ENCODE data around the gene WDR70.
"Not testable (repeated sequence)": the region's sequence is repeated elsewhere in the genome, so short reads cannot be mapped to it uniquely, and the experiment has no call there.

WDR70 gene

DNA sequence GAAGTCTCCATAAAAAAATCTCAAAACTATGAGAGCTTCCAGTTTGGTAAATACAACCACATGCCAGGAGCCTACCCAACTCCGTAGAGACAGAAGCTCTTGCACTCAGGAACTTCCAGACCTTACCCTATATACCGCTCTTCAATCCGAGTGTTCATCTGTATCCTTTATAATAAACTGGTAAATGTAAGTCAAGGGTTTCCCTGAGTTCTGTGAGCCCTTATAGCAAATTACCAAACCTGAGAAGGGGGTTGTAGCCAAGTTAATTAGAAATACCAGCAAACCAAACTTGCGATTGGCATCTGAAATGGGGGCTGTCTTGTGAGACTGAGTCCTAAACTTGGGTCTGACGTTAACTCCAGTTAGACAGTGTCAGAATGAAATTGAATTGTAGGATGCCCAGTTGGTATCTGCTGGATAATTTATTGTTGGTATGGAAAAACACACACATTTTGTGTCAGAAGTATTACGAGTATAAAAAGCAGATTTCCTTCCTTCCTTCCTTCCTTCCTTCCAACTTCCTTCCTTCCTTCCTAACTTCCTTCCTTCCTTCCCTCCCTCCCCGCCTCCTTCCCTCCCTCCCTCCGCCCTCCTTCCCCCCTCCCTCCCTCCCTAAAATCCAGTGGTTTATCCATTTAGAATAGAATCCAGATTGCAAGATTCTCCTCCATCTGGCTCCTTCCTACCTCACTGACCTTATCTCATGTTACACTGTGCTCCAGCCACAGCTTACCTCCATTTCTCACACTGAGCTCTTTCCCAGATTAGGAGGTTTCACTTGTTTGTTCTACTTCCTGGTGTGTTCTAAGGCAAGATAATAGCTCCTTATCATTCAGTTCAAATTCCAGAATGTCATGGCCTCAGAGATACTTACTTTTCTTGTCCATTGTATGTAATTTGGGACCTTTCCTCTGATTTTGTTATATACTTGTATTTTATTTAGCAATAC is 196.7 kb downstream of the WDR70 start:
- no peak for DNase-seq

DNA sequence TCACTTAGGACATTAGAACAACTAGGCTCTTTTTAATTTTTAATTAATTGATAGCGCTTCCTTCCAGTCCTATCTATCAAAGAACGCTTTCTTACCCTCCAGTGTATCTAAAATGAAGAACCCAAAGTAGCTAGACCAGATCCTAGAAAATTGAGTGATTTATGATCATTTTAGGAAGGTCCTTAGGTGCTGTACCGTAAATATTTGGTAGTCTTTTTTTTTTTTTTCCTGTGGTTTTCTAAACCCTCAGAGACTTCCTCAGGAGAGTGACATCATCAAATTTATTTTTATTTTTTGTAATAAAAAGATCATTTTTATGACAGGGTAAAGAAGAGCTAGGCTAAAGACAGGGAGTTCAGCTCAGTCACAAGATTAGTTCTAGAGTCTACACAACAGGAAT is 197.4 kb downstream of the WDR70 start:
- DNase-seq = no peak

DNA sequence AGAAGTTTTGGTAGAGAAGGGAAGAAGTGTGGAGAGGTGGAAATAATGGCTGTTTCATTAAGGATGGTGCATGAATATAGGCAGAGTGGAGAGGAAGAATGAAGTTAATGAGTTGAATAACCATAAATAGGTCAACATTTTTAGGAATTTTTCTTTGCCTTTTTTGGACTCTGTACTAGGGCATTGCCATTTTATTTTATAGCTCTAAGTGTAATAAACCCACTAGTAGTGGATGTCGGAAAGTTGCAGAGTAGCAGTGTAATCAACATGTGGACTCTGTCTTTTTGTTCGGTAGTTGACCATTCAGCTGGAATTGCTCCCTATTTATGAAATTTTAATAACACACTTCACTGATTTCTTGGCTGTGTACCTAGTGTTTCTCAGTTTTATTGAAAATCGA is 199.1 kb downstream of the WDR70 start:
- DNase-seq = no peak

DNA sequence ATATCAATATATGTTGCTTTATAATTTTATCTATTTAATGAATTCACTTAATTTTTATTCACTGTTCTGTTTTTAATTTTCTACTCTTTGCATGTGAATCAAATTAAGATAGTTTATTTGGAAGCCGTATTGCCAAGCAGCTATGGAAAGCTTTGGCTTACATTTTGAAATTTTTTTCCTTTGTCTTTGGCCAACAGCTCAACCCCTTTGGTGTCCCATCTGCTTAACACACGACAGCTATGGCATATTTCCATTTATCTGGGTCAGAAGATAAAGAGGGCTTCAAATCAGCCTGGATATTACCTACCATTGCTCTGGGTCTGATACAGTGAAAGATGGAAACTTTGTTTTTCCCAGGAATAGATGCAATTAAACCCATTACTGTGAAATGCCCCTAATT is 201.0 kb downstream of the WDR70 start:
- DNase-seq = peak; percentile 20 to 89

DNA sequence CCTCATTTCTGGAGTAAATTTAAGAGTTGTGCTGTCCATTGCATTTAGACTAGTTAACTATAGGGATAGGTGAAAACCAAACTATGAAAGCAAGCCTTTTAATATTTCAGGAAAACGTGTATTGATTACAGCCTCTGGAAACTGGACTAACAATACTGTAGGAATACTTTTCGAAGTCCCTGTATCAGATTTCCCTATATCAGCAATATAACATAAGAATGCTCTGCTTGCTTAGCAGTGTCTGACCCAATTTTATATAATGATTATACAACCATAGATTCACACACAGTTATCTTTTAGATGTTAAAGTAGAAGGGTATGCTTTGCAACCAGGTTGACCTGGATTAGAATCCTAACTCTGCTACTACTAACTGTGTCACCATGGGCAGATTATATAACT is 203.1 kb downstream of the WDR70 start:
- DNase-seq = no peak

DNA sequence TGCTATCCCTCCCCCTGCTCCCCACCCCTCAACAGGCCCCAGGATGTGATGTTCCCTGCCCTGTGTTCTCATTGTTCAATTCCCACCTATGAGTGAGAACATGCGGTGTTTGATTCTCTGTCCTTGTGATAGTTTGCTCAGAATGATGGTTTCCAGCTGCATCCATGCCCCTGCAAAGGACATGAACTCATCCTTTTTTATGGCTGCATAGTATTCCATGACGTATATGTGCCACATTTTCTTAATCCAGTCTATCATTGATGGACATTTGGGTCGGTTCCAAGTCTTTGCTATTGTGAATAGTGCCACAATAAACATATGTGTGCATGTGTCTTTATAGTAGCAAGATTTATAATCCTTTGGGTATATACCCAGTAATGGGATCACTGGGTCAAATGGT is 214.2 kb downstream of the WDR70 start:
- DNase-seq = not testable (repeated sequence)

DNA sequence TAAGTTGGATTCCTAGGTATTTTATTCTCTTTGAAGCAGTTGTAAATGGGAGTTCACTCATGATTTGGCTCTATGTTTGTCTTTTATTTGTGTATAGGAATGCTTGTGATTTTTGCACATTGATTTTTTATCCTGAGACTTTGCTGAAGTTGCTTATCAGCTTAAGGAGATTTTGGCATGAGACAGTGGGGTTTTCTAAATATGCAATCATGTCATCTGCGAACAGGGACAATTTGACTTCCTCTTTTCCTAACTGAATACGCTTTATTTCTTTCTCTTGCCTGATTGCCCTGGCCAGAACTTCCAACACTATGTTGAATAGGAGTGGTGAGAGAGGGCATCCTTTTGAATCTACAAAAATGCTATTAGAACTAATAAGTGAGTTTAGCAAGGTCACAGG is 215.7 kb downstream of the WDR70 start:
- not testable (repeated sequence) for DNase-seq

DNA sequence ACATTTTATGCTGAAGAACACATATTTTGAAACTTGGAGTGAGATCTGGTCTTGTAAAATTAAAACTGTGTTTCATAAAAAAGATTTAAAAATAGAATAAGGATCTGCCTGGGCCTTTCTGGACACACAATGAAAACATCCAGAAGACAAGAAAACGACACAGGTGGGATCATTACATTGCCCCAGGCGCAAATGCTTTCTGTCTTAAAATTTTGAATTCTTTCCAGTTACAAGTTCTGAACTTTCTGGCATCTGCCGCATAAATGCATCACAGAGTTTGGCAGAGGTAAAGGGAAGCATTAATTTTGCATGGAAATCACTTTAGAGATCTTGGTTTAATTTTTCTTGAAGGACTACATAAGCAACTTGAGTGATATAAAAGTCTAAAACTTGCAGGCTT is 219.6 kb downstream of the WDR70 start:
- no peak for DNase-seq

DNA sequence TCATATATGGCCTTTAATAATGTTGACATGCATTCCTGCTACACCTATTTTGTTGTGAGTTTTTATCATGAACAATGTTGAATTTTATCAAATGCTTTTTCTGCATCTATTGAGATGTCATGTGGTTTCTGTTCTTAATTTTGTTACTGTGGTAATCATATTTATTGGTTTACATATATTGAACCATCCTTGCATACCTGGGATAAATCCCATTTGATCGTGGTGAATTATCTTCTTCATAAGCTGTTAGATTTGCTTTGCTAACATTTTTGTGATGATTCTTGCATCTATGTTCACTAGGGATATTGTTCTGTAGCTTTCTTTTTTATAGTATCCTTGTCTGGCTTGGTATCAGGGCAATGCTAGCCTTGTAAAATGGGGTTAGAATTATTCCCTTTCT is 222.0 kb downstream of the WDR70 start:
- no peak for DNase-seq

DNA sequence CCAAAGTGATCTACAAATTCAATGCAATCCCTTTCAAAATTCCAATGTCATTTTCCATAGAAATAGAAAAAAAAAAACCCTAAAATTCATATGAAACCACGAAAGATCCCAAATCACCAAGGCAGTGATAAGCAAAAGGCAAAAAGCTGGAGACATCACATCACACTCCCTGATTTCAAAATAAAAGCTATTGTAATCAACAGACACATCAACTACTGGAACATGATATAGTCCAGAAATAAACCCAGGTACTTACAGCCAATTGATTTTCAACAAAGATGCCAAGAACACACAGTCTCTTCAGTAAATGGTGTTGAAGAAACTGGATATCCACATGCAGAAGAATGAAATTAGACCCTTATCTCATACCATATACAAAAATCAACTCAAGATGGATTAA is 224.0 kb downstream of the WDR70 start:
- no peak for DNase-seq

DNA sequence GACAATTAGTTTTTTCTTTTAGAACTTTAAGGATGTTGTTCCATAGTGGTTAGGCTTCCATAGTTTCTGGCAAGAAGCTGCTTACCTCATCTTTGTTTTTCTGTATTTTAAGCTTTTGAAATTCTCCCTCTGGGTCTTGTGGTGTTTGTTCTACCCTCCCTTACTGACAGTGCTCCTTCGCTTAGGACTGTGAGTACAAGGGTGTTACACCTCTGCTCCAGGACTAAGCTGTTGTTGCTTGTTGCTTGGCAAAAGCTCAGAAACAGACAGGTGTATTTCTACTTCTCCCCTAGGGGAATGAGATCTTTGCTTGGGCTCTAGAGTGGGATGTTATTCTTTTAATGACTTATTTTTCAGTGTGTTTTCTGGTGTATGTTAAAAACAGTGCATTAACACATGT is 225.2 kb downstream of the WDR70 start:
- no peak for DNase-seq

DNA sequence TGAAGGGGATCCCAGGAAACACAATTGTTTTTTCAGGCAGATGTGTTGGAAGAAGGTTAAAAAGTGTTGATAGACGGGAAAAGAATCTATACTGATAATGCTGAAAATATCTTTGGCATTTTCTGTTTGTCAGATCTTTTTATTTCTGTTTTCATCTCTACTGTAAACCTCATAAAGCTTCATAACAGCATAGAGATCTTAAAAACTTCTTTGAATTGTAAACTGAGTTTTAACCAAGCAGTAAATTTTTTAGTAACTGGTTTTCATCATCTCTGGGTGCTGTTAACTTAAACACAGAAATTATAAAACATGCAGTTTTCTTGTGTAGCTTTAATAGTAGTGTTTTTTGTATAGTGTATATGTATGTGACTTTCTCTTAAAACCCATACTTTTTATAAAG is 227.0 kb downstream of the WDR70 start:
- no peak for DNase-seq

DNA sequence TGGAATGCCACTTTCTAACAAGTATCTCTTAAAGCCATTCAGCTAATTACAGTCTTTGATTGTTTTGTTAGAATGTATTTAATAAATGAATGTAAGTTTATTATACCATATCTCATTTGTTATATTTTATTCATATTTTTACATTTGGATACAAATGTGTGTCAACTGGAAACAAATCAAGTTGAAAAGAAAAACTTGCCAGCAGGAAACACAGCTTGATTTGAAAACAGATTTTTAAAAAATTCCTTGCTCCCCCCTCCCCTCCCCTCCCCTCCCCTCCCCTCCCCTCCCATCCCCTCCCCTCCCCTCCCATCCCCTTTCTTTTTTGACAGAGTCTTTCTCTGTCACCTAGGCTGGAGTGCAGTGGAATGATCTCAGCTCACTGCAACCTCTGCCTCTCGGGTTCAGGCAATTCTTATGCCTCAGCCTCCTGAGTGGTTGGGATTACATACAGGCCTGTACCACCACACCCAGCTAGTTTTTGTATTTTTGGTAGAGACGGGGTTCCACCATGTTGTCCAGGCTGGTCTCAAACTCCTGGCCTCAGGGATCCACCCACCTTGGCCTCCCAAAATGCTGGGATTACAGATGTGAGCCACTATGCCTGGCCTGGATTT is 227.6 kb downstream of the WDR70 start:
- DNase-seq = no peak

DNA sequence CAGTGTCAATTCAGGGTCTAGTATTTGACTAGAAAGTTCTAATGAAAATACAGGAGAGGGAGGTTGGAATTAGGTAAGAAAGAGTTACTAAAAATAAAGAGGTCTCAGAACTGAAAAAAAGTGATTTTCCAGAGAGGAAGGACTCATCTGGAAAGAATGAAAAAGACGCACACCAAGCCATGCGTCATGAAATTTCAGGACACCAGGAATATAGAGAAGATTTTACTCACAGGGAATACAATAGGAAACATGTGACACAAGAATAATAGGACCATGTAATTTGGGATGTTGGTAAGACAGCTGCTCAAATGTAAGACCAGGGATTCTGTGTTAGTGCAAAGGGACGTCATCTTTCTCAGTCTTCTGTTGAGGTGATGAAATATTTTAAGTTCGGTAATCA is 236.1 kb downstream of the WDR70 start:
- no peak for DNase-seq

DNA sequence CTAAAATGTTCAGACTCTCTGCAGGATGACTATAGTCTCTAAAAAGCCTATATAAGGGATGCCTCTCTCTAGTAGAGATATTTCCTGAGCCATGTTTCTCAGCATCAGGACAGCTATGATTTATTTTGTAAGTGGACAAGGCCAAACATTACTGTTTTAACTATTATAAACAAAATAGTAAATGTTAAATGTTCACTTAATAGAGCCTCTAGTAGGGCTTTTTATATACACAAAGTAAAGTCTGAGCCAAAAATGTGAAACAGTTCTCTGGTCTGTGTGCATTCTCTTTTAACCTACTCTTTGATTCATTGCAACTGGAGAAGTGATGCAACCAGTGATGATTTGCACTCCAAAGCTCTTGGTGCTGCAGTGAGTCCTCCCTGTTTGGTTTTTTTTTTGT is 240.2 kb downstream of the WDR70 start:
- DNase-seq = no peak

DNA sequence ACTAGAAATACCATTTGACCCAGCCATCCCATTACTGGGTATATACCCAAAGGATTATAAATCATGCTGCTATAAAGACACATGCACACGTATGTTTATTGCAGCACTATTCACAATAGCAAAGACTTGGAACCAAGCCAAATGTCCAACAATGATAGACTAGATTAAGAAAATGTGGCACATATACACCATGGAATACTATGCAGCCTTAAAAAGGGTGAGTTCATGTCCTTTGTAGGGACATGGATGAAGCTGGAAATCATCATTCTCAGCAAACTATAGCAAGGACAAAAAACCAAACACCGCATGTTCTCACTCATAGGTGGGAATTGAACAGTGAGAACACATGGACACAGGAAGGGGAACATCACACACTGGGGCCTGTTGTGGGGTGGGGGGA is 243.2 kb downstream of the WDR70 start:
- DNase-seq = not testable (repeated sequence)

DNA sequence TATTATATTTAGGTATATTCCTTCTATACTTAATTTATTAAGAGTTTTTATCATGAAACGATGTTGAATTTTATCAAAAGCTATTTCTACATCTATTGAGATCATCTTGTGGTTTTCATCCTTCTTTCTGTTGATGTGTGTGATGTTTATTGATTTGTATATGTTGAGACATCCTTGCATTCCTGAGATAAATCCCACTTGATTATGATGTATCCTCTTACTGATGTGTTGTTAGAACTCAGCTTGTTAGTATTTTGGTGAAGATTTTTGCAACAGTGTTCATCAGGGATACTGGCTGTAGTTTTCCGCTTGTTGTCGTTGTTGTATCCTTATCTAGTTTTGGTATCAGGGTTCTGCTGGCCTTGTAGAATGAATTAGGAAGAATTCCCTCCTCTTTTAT is 247.1 kb downstream of the WDR70 start:
- no peak for DNase-seq

DNA sequence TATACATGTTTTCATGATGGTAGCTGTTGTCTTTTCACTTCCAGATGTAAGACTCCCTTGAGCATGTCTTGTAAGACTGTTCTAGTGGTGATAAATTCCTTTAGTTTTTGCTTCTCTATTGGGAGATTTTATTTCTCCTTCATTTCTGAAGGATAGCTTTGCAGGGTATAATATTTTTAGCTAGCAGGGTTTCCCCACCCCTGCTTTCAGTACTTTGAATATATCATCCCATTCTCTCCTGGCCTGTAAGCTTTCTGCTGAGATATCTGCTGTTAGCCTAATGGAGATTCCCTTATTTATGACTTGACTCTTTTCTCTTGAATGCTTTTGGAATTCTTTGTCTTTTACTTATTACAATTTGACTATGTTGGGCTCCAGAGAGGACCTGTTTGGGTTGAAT is 249.8 kb downstream of the WDR70 start:
- DNase-seq = no peak

DNA sequence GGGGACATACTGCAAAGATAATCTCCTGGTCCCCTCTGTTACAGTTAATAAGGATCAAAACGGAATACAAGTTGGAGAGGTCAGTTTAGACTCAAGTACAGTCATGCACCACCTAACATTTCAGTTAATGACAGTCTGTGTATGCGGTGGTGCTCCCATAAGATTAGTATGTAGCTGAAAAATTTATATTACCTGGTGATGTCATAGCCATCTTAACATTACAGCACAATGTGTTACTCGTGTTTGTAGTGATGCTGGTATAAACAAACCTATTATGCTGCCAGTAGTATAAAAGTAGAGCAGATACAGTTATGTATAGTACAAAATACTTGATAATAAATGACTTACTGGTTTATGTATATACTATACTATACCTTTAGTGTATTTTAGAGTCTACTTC is 252.8 kb downstream of the WDR70 start:
- no peak for DNase-seq

DNA sequence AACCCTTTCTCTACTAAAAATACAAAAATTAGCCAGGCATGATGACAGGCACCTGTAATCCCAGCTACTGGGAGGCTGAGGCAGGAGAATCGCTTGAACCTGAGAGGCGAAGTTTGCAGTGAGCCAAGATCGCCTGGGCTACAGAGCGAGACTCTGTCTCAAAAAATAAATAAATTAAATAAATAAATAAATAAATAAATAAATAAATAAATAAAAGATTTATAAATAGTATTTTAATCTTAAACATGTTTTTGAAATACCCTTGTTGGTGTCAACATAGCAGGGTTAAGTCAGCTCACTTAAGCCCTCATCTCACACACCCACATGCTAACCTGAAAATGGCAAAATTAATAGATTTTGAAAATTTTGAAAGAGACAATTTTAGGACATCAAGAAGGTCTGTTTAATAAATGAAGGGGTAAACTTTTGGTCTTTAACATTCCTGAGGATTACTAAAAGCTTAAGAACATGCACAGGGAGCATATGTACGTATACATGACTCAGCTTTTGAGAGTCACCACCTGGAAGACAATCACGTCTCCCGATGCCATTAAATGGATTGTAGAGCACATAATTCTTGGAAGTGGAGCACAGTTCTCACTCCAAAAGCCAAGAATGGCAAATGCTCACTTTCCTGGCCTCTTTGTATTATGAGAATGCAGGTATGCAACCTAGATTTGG is 258.2 kb downstream of the WDR70 start:
- DNase-seq = no peak

DNA sequence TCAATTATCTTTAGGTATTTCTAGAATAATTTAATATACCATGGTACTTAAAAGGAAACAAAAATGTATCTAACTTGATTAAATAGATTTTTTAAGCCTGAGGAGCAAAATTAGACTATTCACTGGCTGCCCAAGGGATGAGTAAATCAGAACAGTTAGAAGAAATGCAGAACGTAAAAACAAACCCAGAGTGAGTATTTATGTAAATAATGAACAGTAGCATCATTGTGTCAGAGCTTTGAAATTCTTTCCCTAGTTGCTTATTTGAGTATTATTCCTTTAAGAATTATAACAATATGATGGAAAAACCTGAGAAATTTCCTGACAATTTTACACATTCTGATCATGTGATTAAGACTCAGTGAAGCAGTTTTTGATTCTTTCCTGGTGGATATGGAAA is 259.8 kb downstream of the WDR70 start:
- DNase-seq = no peak

DNA sequence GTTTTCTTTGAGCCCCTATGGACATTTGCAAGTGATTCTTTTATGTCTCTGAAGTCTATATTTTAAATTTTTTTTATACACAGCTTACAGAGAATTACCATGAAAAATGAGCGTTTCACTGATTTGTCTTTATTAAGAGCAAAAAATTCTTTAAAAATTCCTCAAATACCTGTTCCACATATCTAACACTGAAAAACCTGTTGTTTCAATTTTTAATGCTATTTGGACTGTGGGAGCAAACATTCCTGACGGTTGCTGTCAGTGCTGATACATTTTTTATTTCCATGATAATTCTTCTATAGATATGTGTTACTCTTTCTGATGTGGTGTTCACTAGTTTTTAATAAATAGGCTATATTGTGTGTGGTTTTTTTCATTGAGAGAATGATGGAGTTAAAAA is 261.0 kb downstream of the WDR70 start:
- DNase-seq = no peak

DNA sequence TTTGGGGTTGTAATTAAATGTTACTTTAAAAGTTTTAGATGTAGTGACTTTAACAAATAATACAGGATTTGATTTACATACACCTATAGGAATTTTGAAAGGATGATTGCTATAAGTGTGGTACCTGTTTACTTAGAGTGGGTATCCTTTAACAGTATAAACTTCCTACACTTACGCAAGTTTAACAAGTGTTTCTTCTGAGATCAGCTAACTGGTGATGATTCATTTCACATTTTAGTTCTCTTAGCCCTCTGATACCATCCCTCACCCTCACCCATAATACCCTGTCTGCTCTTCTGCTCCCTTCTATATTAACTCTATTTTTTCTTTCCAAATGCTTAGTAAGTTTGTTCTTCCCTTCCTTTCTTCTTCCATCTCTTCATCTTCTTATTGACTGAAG is 262.8 kb downstream of the WDR70 start:
- DNase-seq = no peak

DNA sequence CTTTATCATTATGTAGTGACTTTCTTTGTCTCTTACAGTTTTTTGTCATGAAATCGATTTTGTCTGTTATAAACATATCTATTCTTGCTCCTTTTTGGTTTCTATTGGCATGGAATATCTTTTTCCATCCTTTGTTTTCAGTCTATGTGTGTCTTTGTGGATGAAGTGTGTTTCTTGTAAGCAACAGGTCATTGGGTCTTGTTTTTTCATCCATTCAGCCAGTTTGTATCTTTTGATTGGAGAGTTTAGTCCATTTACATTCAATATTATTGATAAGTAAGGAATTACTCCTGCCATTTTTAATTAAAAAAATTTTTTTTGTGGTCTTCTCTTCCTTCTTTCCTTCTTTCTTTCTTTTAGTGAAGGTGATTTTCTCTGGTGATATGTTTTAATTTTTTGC is 266.6 kb downstream of the WDR70 start:
- DNase-seq = no peak
